ENCODE measurements around the gene UBTD2.

The UBTD2 gene

DNA sequence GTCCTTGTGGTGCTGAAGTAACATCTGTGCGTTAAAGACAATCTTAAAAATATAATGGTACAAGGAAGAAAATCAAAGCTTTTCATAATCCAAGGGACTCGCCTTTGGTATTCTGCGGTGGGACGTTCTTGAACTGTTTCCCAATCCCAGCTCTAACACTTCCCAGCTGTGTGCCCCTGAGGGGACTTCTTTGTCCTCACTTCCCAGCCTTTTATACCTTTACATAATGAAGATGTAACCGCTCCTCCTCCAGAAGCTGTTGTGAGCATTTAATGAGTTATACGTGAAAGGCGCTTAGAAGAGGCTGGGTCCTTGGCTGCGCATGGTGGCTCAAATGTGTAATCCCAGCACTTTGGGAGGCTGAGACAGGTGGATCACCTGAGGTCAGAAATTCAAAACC lies 112.4 kb downstream of the UBTD2 start:
- TF ChIP-seq, protein P1, sequence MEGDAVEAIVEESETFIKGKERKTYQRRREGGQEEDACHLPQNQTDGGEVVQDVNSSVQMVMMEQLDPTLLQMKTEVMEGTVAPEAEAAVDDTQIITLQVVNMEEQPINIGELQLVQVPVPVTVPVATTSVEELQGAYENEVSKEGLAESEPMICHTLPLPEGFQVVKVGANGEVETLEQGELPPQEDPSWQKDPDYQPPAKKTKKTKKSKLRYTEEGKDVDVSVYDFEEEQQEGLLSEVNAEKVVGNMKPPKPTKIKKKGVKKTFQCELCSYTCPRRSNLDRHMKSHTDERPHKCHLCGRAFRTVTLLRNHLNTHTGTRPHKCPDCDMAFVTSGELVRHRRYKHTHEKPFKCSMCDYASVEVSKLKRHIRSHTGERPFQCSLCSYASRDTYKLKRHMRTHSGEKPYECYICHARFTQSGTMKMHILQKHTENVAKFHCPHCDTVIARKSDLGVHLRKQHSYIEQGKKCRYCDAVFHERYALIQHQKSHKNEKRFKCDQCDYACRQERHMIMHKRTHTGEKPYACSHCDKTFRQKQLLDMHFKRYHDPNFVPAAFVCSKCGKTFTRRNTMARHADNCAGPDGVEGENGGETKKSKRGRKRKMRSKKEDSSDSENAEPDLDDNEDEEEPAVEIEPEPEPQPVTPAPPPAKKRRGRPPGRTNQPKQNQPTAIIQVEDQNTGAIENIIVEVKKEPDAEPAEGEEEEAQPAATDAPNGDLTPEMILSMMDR (conservative IDR thresholded peaks at IDR 0.05), result no peak
- no peak overlapping the region for H3K27ac ChIP-seq

GRCh38 chr5:172170251-172170701 lies 113.3 kb downstream of the UBTD2 start:
- TF ChIP-seq, protein P1 (conservative IDR thresholded peaks at IDR 0.05), result no peak
- no peak overlapping the region for H3K27ac ChIP-seq

DNA sequence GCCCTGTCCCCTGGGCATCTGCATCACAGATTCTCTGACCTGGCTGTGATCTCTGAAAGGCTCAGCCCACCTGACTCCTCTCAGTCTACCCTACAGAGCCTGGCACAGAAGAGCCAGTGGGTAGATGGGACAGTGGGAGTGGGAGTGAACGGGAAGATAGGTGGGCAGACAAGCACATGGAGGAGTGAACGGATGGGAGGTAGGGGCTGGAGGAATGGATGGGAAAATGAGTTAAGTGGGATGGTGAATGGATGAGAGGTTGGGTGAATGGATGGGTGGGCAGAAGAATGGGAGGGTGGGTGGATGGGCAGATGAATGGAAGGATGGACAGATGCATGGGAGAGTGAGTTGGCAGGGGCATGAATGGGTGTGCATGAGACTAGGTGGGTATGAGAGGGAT lies 114.3 kb downstream of the UBTD2 start:
- no peak overlapping the region for H3K27ac ChIP-seq
- TF ChIP-seq, protein P1 (conservative IDR thresholded peaks at IDR 0.05), result no peak

- TF ChIP-seq, protein P1 (conservative IDR thresholded peaks at IDR 0.05), result no peak
- no peak overlapping the region for H3K27ac ChIP-seq
Measured at GRCh38 chr5:172168311-172168710, 115.3 kb downstream of the UBTD2 start.

- H3K27ac ChIP-seq, result no peak overlapping the region
- TF ChIP-seq, protein P1 (conservative IDR thresholded peaks at IDR 0.05), result no peak
Measured at GRCh38 chr5:172167895-172168294, 115.7 kb downstream of the UBTD2 start.

GRCh38 chr5:172166030-172166826 lies 117.3 kb downstream of the UBTD2 start:
- TF ChIP-seq, protein P1 (conservative IDR thresholded peaks at IDR 0.05), result no peak

GRCh38 chr5:172165465-172165864 lies 118.1 kb downstream of the UBTD2 start:
- TF ChIP-seq, protein P1 (conservative IDR thresholded peaks at IDR 0.05), result no peak
- no peak overlapping the region for H3K27ac ChIP-seq

More at GRCh38 chr5:172166030-172166826, 117.3 kb downstream of the UBTD2 start:
- no peak overlapping the region for H3K27ac ChIP-seq

All from VCaP (cell line).